ENCODE data around the gene DISC1.
"Not testable (repeated sequence)": the region's sequence is repeated elsewhere in the genome, so short reads cannot be mapped to it uniquely, and the experiment has no call there.

DISC1 gene

GRCh38 chr1:231634323-231635013 is 7.9 kb downstream of the DISC1 start:
- DNase-seq (ENCODE audit: low read depth in 2 of 3, low spot score in 2 of 3): no peak

- no peak for DNase-seq (ENCODE audit: low read depth in 2 of 3, low spot score in 2 of 3)
Observed at GRCh38 chr1:231636157-231636556, 9.6 kb downstream of the DISC1 start.

GRCh38 chr1:231636922-231637321 is 10.3 kb downstream of the DISC1 start:
- DNase-seq (ENCODE audit: low read depth in 2 of 3, low spot score in 2 of 3): not testable (repeated sequence)

GRCh38 chr1:231638647-231639046 is 12.1 kb downstream of the DISC1 start:
- DNase-seq (ENCODE audit: low read depth in 2 of 3, low spot score in 2 of 3): no peak

- DNase-seq (ENCODE audit: low read depth in 2 of 3, low spot score in 2 of 3): no peak
Observed at GRCh38 chr1:231639819-231640218, 13.2 kb downstream of the DISC1 start.

GRCh38 chr1:231641444-231641843 is 14.9 kb downstream of the DISC1 start:
- not testable (repeated sequence) for DNase-seq (ENCODE audit: low read depth in 2 of 3, low spot score in 2 of 3)

- not testable (repeated sequence) for DNase-seq (ENCODE audit: low read depth in 2 of 3, low spot score in 2 of 3)
Observed at GRCh38 chr1:231642061-231642460, 15.5 kb downstream of the DISC1 start.

- no peak for DNase-seq (ENCODE audit: low read depth in 2 of 3, low spot score in 2 of 3)
Observed at GRCh38 chr1:231642618-231643017, 16.0 kb downstream of the DISC1 start.

GRCh38 chr1:231643071-231643934 is 16.7 kb downstream of the DISC1 start:
- DNase-seq (ENCODE audit: low read depth in 2 of 3, low spot score in 2 of 3): no peak

- DNase-seq (ENCODE audit: low read depth in 2 of 3, low spot score in 2 of 3): no peak
Observed at GRCh38 chr1:231643935-231644237, 17.3 kb downstream of the DISC1 start.

GRCh38 chr1:231645634-231646033 is 19.0 kb downstream of the DISC1 start:
- not testable (repeated sequence) for DNase-seq (ENCODE audit: low read depth in 2 of 3, low spot score in 2 of 3)

- DNase-seq (ENCODE audit: low read depth in 2 of 3, low spot score in 2 of 3): not testable (repeated sequence)
Observed at GRCh38 chr1:231646165-231646564, 19.6 kb downstream of the DISC1 start.

- DNase-seq (ENCODE audit: low read depth in 2 of 3, low spot score in 2 of 3): not testable (repeated sequence)
Observed at GRCh38 chr1:231651621-231652260, 25.2 kb downstream of the DISC1 start.

GRCh38 chr1:231653632-231654031 is 27.0 kb downstream of the DISC1 start:
- DNase-seq (ENCODE audit: low read depth in 2 of 3, low spot score in 2 of 3): no peak

- DNase-seq (ENCODE audit: low read depth in 2 of 3, low spot score in 2 of 3): no peak
Observed at GRCh38 chr1:231656741-231657140, 30.2 kb downstream of the DISC1 start.

- DNase-seq (ENCODE audit: low read depth in 2 of 3, low spot score in 2 of 3): not testable (repeated sequence)
Observed at GRCh38 chr1:231658223-231658622, 31.6 kb downstream of the DISC1 start.

- DNase-seq (ENCODE audit: low read depth in 2 of 3, low spot score in 2 of 3): no peak
Observed at GRCh38 chr1:231660198-231660597, 33.6 kb downstream of the DISC1 start.

- DNase-seq (ENCODE audit: low read depth in 2 of 3, low spot score in 2 of 3): no peak
Observed at GRCh38 chr1:231663211-231663792, 36.7 kb downstream of the DISC1 start.

GRCh38 chr1:231665101-231665500 is 38.5 kb downstream of the DISC1 start:
- DNase-seq (ENCODE audit: low read depth in 2 of 3, low spot score in 2 of 3): no peak

GRCh38 chr1:231665726-231666125 is 39.1 kb downstream of the DISC1 start:
- DNase-seq (ENCODE audit: low read depth in 2 of 3, low spot score in 2 of 3): no peak

- DNase-seq (ENCODE audit: low read depth in 2 of 3, low spot score in 2 of 3): no peak
Observed at GRCh38 chr1:231666220-231666936, 39.8 kb downstream of the DISC1 start.
